Neutrophil (primary cell): ENCODE results near the gene NEDD4L.

Source experiments
- H3K27ac ChIP-seq: fragments of 200-600 bp; sonication (generic); 2 replicates; pipeline ENCODE4 v1.5.1; 2016; ENCODE audit warnings: mild to moderate bottlenecking, moderate library complexity
- H3K27me3 ChIP-seq: fragments of 200-600 bp; sonication (generic); 2 replicates; pipeline ENCODE4 v1.6.0; 2016; ENCODE audit warnings: mild to moderate bottlenecking
- H3K36me3 ChIP-seq: fragments of 200-600 bp; sonication (generic); 2 replicates; pipeline ENCODE4 v1.5.1; 2017
- H3K4me1 ChIP-seq, 2 experiments: fragments of 200-600 bp in 1 of 2; sonication (generic) in 1 of 2; 1 replicate in 1 of 2; 2 replicates in 1 of 2; pipeline versions ENCODE4 v1.5.1 to v1.6.1; 2013 to 2016; ENCODE audit warnings: low read depth in 1 of 2, low read length in 1 of 2, mild to moderate bottlenecking in 1 of 2, moderate library complexity in 1 of 2; ENCODE audit not compliant: control insufficient read depth in 1 of 2, insufficient read depth in 1 of 2
- H3K4me3 ChIP-seq, 2 experiments: fragments of 200-600 bp in 1 of 2; sonication (generic) in 1 of 2; 1 replicate in 1 of 2; 2 replicates in 1 of 2; pipeline ENCODE4 v1.5.1; 2013 to 2016; ENCODE audit warnings: low read depth in 1 of 2, low read length in 1 of 2, mild to moderate bottlenecking in 1 of 2, moderate library complexity in 1 of 2
- H3K9me3 ChIP-seq: fragments of 200-600 bp; sonication (generic); 2 replicates; pipeline ENCODE4 v1.5.1; 2016
- TF ChIP-seq, protein P1 (sequence below): fragments of 200-600 bp; sonication (generic); IDR thresholded peaks from 2 replicates; pipeline ENCODE4 v1.5.1; 2016; ENCODE audit warnings: antibody characterized with exemption

The NEDD4L gene

GRCh38 chr18:58345875-58346274 is 301.8 kb downstream of the NEDD4L start:
- H3K4me1 ChIP-seq = no peaks in the 10 kb centered on the region
- H3K4me3 ChIP-seq = no peak overlapping the region

DNA sequence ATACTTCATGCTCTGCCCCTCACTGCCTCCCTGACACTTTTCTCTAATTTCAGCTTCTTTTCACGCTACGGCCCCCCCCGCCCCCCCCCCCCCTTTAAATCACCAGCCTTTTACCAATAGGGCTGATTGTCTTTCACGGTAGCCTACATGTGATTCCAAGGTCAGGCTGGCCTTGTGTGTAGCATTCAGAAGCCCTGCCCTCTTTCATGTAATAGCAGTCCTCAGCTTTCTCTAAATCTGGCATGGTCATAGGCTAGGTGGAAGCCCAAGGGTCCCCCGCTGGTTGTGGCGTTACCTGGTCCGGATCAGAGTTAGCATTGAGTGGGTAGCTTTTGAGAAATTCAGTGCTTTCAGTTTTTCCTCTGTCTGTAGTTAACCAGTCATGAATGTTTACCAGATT is 303.1 kb downstream of the NEDD4L start:
- TF ChIP-seq, protein P1, sequence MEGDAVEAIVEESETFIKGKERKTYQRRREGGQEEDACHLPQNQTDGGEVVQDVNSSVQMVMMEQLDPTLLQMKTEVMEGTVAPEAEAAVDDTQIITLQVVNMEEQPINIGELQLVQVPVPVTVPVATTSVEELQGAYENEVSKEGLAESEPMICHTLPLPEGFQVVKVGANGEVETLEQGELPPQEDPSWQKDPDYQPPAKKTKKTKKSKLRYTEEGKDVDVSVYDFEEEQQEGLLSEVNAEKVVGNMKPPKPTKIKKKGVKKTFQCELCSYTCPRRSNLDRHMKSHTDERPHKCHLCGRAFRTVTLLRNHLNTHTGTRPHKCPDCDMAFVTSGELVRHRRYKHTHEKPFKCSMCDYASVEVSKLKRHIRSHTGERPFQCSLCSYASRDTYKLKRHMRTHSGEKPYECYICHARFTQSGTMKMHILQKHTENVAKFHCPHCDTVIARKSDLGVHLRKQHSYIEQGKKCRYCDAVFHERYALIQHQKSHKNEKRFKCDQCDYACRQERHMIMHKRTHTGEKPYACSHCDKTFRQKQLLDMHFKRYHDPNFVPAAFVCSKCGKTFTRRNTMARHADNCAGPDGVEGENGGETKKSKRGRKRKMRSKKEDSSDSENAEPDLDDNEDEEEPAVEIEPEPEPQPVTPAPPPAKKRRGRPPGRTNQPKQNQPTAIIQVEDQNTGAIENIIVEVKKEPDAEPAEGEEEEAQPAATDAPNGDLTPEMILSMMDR = no peak
- Histone ChIP-seq H3K36me3 (no peaks in the 10 kb centered on the region), H3K27me3 (no peaks in the 10 kb centered on the region), H3K9me3 (no peaks in the 10 kb centered on the region), H3K4me1 (no peaks in the 10 kb centered on the region), H3K27ac (no peak overlapping the region), H3K4me3 (no peak overlapping the region)

More at GRCh38 chr18:58345875-58346274, 301.8 kb downstream of the NEDD4L start:
- H3K27ac ChIP-seq = no peak overlapping the region
- TF ChIP-seq, protein P1 = no peak
- no peaks in the 10 kb centered on the region for H3K27me3 ChIP-seq
- H3K9me3 ChIP-seq = no peaks in the 10 kb centered on the region
- H3K36me3 ChIP-seq = no peaks in the 10 kb centered on the region

DNA sequence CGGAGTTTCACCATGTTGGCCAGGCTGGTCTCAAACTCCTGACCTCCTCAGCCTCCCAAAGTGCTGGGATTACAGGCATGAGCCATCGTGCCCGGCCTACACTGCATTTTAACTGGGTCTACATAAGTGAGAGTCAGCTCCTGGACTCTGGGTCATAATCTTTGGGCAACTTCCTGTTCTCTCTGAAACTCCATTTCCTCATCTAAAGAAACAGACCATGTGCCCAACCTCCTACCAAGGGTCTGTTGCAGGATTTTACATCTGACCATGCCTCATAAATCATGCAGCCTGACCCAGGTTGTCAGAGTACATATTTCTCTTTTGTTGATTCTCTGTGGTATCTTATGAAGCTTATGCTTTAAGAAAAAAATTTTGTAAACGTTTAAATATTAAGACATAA is 304.5 kb downstream of the NEDD4L start:
- H3K4me3 ChIP-seq = no peak overlapping the region
- H3K27ac ChIP-seq = no peak overlapping the region
- TF ChIP-seq, protein P1 = no peak
- no peaks in the 10 kb centered on the region for H3K27me3 ChIP-seq
- no peaks in the 10 kb centered on the region for H3K9me3 ChIP-seq
- no peaks in the 10 kb centered on the region for H3K36me3 ChIP-seq
- H3K4me1 ChIP-seq = no peaks in the 10 kb centered on the region

GRCh38 chr18:58348951-58349350 is 304.9 kb downstream of the NEDD4L start:
- H3K4me1 ChIP-seq = no peaks in the 10 kb centered on the region
- no peak overlapping the region for H3K4me3 ChIP-seq
- TF ChIP-seq, protein P1 = no peak
- H3K36me3 ChIP-seq = no peaks in the 10 kb centered on the region
- H3K9me3 ChIP-seq = no peaks in the 10 kb centered on the region
- H3K27me3 ChIP-seq = no peaks in the 10 kb centered on the region
- no peak overlapping the region for H3K27ac ChIP-seq

- Histone ChIP-seq H3K4me1 (no peaks in the 10 kb centered on the region), H3K9me3 (no peaks in the 10 kb centered on the region), H3K4me3 (no peak overlapping the region), H3K27ac (no peak overlapping the region), H3K36me3 (no peaks in the 10 kb centered on the region), H3K27me3 (no peaks in the 10 kb centered on the region)
- TF ChIP-seq, protein P1 = no peak
Measured at GRCh38 chr18:58349650-58350049, 305.6 kb downstream of the NEDD4L start.

GRCh38 chr18:58350526-58350925 is 306.5 kb downstream of the NEDD4L start:
- H3K27ac ChIP-seq = no peak overlapping the region
- H3K36me3 ChIP-seq = no peaks in the 10 kb centered on the region
- H3K9me3 ChIP-seq = no peaks in the 10 kb centered on the region
- no peaks in the 10 kb centered on the region for H3K27me3 ChIP-seq
- no peak overlapping the region for H3K4me3 ChIP-seq
- TF ChIP-seq, protein P1 = no peak
- H3K4me1 ChIP-seq = no peaks in the 10 kb centered on the region
